Large intestine (tissue), 12 donors: Measurements from ENCODE around the gene LY6G5B. TPM values are rescaled to one million over a fixed set of nuclear protein-coding genes. Genes with fewer than 3 reads are reported as not detected.

ENCODE experiments used
- DNase-seq, 2 donors: peaks; one replicate each; pipeline versions ENCODE4 v3.0.0 to v3.0.0-alpha.2; 2013
- H3K27ac ChIP-seq: one replicate; pipeline ENCODE4 v1.5.1; 2013; ENCODE audit warnings: low read length
- H3K27me3 ChIP-seq: 2 replicates; pipeline ENCODE4 v1.6.1; 2013; ENCODE audit warnings: low read length; ENCODE audit not compliant: control insufficient read depth, insufficient read depth
- H3K36me3 ChIP-seq: 2 replicates; pipeline ENCODE4 v1.6.1; 2013; ENCODE audit warnings: low read length; ENCODE audit not compliant: control insufficient read depth, insufficient read depth
- H3K4me1 ChIP-seq: one replicate; pipeline ENCODE4 v1.6.1; 2013; ENCODE audit warnings: low read length; ENCODE audit not compliant: control insufficient read depth, insufficient read depth
- H3K4me3 ChIP-seq: one replicate; pipeline ENCODE4 v1.5.1; 2013; ENCODE audit warnings: low read length
- H3K9me3 ChIP-seq: one replicate; pipeline ENCODE4 v1.6.1; 2013; ENCODE audit warnings: mild to moderate bottlenecking, low read depth, low read length, moderate library complexity; ENCODE audit not compliant: control insufficient read depth
- WGBS: methylation state at CpG from one replicate; pipeline ENCODE4 v1.1.5; 2013; ENCODE audit warnings: low lambda C conversion rate; ENCODE audit not compliant: insufficient coverage; 5-methylcytosine and 5-hydroxymethylcytosine counted together
- long read RNA-seq, 11 donors: transcript quantifications; one replicate each; lab custom pipeline, GENCODE V29; 2026
- polyA plus RNA-seq: library from polyadenylated mRNA; unstranded; fragments of 120-200 nt; gene quantifications from one replicate; pipeline ENCODE4 v1.2.1, GENCODE V29; 2013

Gene LY6G5B
- 18.7 TPM for polyA plus RNA-seq
- long read RNA-seq, donor 1: 0 reads
- long read RNA-seq, donor 2, partial matches to known transcripts: 0 of 4 reads
- long read RNA-seq, donor 2, other reads (novel, unspliced or antisense): 0 of 4 reads
- long read RNA-seq, donor 3, partial matches to known transcripts: 0 of 4 reads
- long read RNA-seq, donor 3, other reads (novel, unspliced or antisense): 0 of 4 reads
- long read RNA-seq, donor 4, partial matches to known transcripts: 0 of 1 reads
- long read RNA-seq, donor 4, other reads (novel, unspliced or antisense): 0 of 1 reads
- long read RNA-seq, donor 5, partial matches to known transcripts: 0 of 2 reads
- long read RNA-seq, donor 5, other reads (novel, unspliced or antisense): 0 of 2 reads
- long read RNA-seq, donor 6, partial matches to known transcripts: 0 of 2 reads
- long read RNA-seq, donor 6, other reads (novel, unspliced or antisense): 0 of 2 reads
- long read RNA-seq, donor 7, partial matches to known transcripts: 0 of 1 reads
- long read RNA-seq, donor 7, other reads (novel, unspliced or antisense): 0 of 1 reads
- long read RNA-seq, donor 8, partial matches to known transcripts: 0 of 3 reads
- long read RNA-seq, donor 8, other reads (novel, unspliced or antisense): 0 of 3 reads
- long read RNA-seq, donor 9, partial matches to known transcripts: 0 of 2 reads
- long read RNA-seq, donor 9, other reads (novel, unspliced or antisense): 0 of 2 reads
- long read RNA-seq, donor 10, partial matches to known transcripts: 0 of 2 reads
- long read RNA-seq, donor 10, other reads (novel, unspliced or antisense): 0 of 2 reads
- long read RNA-seq, donor 11: 0 reads

DNA sequence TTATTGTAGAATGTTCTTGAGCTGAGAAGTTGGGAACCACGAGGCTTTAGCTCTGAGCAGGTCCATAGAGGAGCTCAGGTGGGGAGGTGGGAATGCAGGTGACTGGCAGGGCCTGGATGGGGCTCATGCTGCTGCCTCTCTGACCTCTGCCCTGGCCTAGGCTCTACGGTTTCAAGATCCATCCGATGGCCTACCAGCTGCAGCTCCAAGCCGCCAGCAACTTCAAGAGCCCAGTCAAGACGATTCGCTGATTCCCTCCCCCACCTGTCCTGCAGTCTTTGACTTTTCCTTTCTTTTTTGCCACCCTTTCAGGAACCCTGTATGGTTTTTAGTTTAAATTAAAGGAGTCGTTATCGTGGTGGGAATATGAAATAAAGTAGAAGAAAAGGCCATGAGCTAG is at the start of gene LY6G5B:
TSS of gene LY6G5B (plus strand) at position 301 of the 400 bp plus-strand sequence. CDS start 975 bp downstream, outside the sequence.
- Histone ChIP-seq H3K27me3 (no peaks in the 10 kb centered on the region), H3K36me3 (peaks cover 64% of the 10 kb centered on the region), H3K4me3 (no peak within 1 kb of the TSS), H3K27ac (no peak within 1 kb of the TSS), H3K4me1 (peaks cover 3% of the 10 kb centered on the region), H3K9me3 (no peaks in the 10 kb centered on the region)
- no peak for DNase-seq
- 70% methylated on average over 2 of the region's 8 CpGs for WGBS

DNA sequence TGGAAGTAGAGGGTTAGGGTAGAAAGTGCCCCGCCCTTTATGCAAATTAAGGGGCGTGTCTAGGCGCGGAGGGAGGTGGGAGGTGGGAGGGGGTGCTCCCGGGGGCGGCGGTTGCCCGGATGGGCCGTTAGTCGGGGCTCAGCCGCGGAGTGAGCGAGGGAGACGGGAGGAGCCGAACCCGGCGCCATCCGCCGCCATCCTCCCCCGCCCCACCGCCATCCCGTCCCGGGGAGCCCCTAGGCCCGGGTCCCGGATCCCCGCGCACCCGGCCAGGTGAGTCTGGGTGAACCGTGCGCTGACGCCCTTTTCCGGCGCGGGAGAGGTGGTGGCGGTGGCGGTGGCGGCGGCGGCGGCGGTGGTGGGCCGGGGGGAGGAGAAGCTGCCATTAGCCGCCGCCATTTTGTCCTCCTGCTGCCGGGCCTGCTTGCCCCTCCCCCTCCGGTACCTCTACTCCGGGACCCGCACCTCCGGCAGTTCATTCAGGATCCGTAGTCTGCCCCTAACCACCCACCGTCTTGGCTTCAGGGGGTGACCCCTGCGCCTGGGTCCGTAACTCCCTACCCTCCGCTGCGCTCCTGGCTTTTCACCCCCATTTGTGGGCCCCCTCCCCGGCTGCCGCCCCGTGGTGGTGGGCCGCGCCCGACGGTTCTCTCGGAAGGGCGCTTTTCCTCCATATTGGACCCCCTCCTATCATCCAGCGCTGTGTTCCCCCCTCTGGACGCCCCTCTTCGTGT is 49.0 kb upstream of the LY6G5B start, which contains the start of gene PRRC2A:
TSS of gene PRRC2A (plus strand) at position 130 of the 734 bp plus-strand sequence. CDS start 2,075 bp downstream, outside the sequence.
- Histone ChIP-seq H3K9me3 (no peaks in the 10 kb centered on the region), H3K27ac (peak within 1 kb of the TSS; percentile 98), H3K4me3 (peak within 1 kb of the TSS; percentile 92), H3K27me3 (no peaks in the 10 kb centered on the region), H3K4me1 (peaks cover 16% of the 10 kb centered on the region), H3K36me3 (peaks cover 32% of the 10 kb centered on the region)
- peak in 1 of 2 donors; percentile 49 for DNase-seq
- no CpG with 5 or more reads among the region's 67 CpGs for WGBS

- DNase-seq: peak in 1 of 2 donors; percentile 28
- 4% methylated on average over 9 of the region's 15 CpGs for WGBS
- H3K4me1 ChIP-seq: peaks cover 16% of the 10 kb centered on the region
- no peaks in the 10 kb centered on the region for H3K27me3 ChIP-seq
- no peaks in the 10 kb centered on the region for H3K9me3 ChIP-seq
- peak overlapping the region; percentile 95 for H3K27ac ChIP-seq
- H3K36me3 ChIP-seq: peaks cover 39% of the 10 kb centered on the region
- peak overlapping the region; percentile 92 for H3K4me3 ChIP-seq
Measured at GRCh38 chr6:31621320-31621939, 48.3 kb upstream of the LY6G5B start.

- Histone ChIP-seq H3K9me3 (no peaks in the 10 kb centered on the region), H3K4me3 (peak overlapping the region; percentile 92), H3K36me3 (peaks cover 45% of the 10 kb centered on the region), H3K27me3 (no peaks in the 10 kb centered on the region), H3K4me1 (peaks cover 16% of the 10 kb centered on the region), H3K27ac (peak overlapping the region; percentile 95)
- peak in 1 of 2 donors; percentile 31 for DNase-seq
- 0% methylated on average over 1 of the region's 4 CpGs for WGBS
Measured at GRCh38 chr6:31621991-31622390, 47.8 kb upstream of the LY6G5B start.

- WGBS: no CpG with 5 or more reads among the region's 10 CpGs
- no peak for DNase-seq
- no peak overlapping the region for H3K27ac ChIP-seq
- H3K36me3 ChIP-seq: peaks cover 52% of the 10 kb centered on the region
- peaks cover 16% of the 10 kb centered on the region for H3K4me1 ChIP-seq
- H3K4me3 ChIP-seq: no peak overlapping the region
- H3K27me3 ChIP-seq: no peaks in the 10 kb centered on the region
- no peaks in the 10 kb centered on the region for H3K9me3 ChIP-seq
Measured at GRCh38 chr6:31622684-31623091, 47.1 kb upstream of the LY6G5B start.

GRCh38 chr6:31624070-31624469 is 45.7 kb upstream of the LY6G5B start:
- no peak overlapping the region for H3K27ac ChIP-seq
- peaks cover 66% of the 10 kb centered on the region for H3K36me3 ChIP-seq
- DNase-seq: no peak

DNA sequence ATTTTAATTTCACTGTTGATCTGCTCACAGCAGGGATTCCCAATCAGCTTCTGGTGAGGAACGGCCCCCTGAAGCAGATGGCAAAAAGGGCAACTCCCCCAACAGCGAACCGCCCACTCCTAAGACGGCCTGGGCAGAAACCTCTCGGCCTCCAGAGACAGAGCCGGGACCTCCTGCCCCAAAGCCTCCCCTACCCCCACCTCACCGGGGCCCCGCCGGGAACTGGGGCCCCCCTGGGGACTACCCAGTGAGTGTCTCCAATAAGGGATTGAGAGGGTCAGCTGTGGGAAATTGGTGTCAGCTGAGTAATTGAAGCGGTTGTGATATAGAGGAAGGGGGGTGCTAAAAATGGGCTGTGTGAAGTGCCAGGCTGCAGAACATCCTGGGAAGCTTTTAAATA is 42.8 kb upstream of the LY6G5B start:
- H3K4me1 ChIP-seq: peaks cover 9% of the 10 kb centered on the region
- H3K9me3 ChIP-seq: no peaks in the 10 kb centered on the region
- no peaks in the 10 kb centered on the region for H3K27me3 ChIP-seq
- 100% methylated on average over 1 of the region's 10 CpGs for WGBS
- no peak overlapping the region for H3K27ac ChIP-seq
- peaks cover 93% of the 10 kb centered on the region for H3K36me3 ChIP-seq
- no peak for DNase-seq
- no peak overlapping the region for H3K4me3 ChIP-seq

More at GRCh38 chr6:31624070-31624469, 45.7 kb upstream of the LY6G5B start:
- peaks cover 16% of the 10 kb centered on the region for H3K4me1 ChIP-seq
- no peaks in the 10 kb centered on the region for H3K9me3 ChIP-seq
- H3K27me3 ChIP-seq: no peaks in the 10 kb centered on the region
- no peak overlapping the region for H3K4me3 ChIP-seq
- WGBS: no CpG with 5 or more reads among the region's 10 CpGs

DNA sequence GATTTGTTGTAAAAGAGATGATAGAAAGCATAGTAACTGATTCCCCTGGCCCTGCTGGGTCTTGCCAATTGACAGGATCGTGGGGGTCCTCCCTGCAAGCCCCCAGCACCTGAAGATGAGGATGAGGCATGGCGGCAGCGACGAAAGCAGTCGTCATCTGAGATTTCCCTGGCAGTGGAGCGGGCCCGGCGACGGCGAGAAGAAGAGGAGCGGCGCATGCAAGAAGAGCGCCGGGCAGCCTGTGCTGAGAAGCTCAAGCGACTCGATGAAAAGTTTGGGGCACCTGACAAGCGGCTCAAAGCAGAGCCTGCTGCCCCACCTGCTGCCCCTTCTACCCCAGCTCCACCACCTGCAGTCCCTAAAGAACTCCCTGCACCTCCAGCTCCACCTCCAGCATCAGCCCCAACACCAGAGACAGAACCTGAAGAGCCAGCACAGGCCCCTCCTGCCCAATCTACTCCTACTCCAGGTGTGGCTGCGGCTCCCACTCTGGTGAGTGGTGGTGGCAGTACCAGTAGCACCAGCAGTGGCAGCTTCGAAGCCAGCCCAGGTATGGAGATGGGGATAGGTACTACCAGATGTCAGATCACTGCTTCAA is 42.0 kb upstream of the LY6G5B start:
- Histone ChIP-seq H3K27me3 (no peaks in the 10 kb centered on the region), H3K9me3 (no peaks in the 10 kb centered on the region), H3K27ac (no peak overlapping the region), H3K4me3 (no peak overlapping the region), H3K4me1 (peaks cover under 1% of the 10 kb centered on the region), H3K36me3 (peaks cover 96% of the 10 kb centered on the region)
- no CpG with 5 or more reads among the region's 19 CpGs for whole genome bisulfite sequencing
- no peak for DNase-seq

GRCh38 chr6:31629014-31629413 is 40.8 kb upstream of the LY6G5B start:
- DNase-seq: no peak
- Histone ChIP-seq H3K4me3 (no peak overlapping the region), H3K27me3 (no peaks in the 10 kb centered on the region), H3K27ac (no peak overlapping the region), H3K9me3 (no peaks in the 10 kb centered on the region), H3K36me3 (peaks cover 99% of the 10 kb centered on the region), H3K4me1 (no peaks in the 10 kb centered on the region)
- 100% methylated on average over 1 of the region's 7 CpGs for WGBS
